Thyroid gland (tissue), 4 donors: ENCODE results near the gene GTF3C5.

Experiments
- POLR2A ChIP-seq, 2 donors: fragments of 450-650 bp; IDR thresholded peaks; one replicate each; pipeline ENCODE4 v1.6.1; 2017; ENCODE audit warnings: antibody characterized with exemption in 2 of 2, mild to moderate bottlenecking in 2 of 2, moderate library complexity in 1 of 2
- TF ChIP-seq, protein P1 (sequence below), 6 experiments: fragments of 200-600 bp in 3 of 6; fragments of 450-650 bp in 3 of 6; sonication (generic) in 3 of 6; IDR thresholded peaks; one replicate each; pipeline ENCODE4 v1.5.1; 2016 to 2019; ENCODE audit warnings: antibody characterized with exemption in 6 of 6, mild to moderate bottlenecking in 2 of 6, inconsistent platforms in 1 of 6, moderate library complexity in 1 of 6

DNA sequence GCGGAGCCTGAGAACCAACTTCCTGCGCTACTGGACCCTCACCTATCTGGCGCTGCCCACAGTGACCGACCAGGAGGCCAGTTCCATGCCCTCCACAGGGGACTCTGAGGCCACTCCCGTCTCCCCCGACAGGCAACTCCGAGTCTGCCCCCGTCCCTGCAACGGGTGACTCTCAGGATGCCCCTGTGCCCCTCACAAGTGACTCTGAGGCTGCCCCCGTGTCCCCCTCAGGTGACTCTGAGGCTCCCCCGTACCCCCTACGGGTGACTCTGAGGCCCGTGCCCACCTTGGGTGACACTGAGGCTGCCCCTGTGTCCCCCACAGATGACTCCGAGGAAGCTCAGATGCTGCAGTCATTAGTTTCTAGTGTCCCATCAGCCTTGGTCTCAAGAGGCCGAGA, 56.1 kb downstream of the GTF3C5 start:
- TF ChIP-seq, protein P1, sequence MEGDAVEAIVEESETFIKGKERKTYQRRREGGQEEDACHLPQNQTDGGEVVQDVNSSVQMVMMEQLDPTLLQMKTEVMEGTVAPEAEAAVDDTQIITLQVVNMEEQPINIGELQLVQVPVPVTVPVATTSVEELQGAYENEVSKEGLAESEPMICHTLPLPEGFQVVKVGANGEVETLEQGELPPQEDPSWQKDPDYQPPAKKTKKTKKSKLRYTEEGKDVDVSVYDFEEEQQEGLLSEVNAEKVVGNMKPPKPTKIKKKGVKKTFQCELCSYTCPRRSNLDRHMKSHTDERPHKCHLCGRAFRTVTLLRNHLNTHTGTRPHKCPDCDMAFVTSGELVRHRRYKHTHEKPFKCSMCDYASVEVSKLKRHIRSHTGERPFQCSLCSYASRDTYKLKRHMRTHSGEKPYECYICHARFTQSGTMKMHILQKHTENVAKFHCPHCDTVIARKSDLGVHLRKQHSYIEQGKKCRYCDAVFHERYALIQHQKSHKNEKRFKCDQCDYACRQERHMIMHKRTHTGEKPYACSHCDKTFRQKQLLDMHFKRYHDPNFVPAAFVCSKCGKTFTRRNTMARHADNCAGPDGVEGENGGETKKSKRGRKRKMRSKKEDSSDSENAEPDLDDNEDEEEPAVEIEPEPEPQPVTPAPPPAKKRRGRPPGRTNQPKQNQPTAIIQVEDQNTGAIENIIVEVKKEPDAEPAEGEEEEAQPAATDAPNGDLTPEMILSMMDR (IDR thresholded peaks at IDR 0.05) = no peak
- TF ChIP-seq POLR2A (IDR thresholded peaks at IDR 0.05) = no peak
